ENCODE results near the gene TIGD3. TPM values are rescaled to one million over a fixed set of nuclear protein-coding genes. Genes with fewer than 3 reads are reported as not detected.

Gene TIGD3
- total RNA-seq, 4 donors from 2014 or later = 0.34 TPM; not detected in 3

DNA sequence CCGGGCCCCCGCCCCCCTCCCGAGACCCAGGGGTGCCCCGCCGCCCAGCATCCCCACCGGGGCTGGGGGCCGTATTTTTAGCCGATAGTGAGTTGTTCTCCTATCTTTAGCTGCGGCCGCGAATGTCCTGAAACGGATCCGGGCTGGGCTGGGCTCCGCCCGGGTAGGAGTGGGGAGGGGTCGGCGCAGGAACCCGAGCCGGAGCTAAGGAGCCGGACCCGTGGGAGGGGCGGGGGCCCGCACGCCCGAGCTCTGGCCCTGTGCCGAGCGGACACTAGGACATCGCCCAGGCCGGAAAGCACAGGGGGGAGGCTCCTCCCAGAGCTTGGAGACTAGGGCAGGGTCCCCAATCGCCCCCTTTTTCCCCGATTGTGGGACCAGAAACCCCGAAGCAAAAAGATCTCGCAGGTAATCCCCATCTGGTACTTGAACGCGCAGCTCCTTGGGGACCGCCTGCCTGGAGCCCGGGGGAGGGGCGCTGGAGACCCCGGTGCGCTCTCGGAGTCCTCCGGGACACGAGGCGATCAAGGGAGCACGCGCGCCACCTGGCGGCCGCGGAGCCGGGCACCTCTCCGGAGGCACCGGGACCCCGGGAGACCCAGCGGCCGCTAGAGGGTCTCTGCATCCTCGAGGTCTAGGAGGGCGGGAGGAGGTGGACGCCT, 39.2 kb upstream of the TIGD3 start:
- TF ChIP-seq, protein P1, sequence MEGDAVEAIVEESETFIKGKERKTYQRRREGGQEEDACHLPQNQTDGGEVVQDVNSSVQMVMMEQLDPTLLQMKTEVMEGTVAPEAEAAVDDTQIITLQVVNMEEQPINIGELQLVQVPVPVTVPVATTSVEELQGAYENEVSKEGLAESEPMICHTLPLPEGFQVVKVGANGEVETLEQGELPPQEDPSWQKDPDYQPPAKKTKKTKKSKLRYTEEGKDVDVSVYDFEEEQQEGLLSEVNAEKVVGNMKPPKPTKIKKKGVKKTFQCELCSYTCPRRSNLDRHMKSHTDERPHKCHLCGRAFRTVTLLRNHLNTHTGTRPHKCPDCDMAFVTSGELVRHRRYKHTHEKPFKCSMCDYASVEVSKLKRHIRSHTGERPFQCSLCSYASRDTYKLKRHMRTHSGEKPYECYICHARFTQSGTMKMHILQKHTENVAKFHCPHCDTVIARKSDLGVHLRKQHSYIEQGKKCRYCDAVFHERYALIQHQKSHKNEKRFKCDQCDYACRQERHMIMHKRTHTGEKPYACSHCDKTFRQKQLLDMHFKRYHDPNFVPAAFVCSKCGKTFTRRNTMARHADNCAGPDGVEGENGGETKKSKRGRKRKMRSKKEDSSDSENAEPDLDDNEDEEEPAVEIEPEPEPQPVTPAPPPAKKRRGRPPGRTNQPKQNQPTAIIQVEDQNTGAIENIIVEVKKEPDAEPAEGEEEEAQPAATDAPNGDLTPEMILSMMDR (IDR thresholded peaks at IDR 0.05) = peak; percentile 81 to 95 (median 95)
- no peak for TF ChIP-seq POLR2A (IDR thresholded peaks at IDR 0.05)
- Histone ChIP-seq H3K27me3 (no peaks in the 10 kb centered on the region), H3K4me3 (replicated peaks in 1 of 3) (peak overlapping the region; percentile 67 to 89 (median 88)), H3K36me3 (no peaks in the 10 kb centered on the region), H3K4me1 (peaks cover 39 to 66% of the 10 kb centered on the region in 2 donors), H3K9me3 (no peaks in the 10 kb centered on the region), H3K27ac (peak overlapping the region; percentile 79 to 91 (median 82))
- 0% methylated on average over 1 to 11 of the region's 59 CpGs for WGBS, 2 donors
- peak; percentile 80 to 82 for DNase-seq
- intact Hi-C loops (cut with DNase I) = no loop called here

DNA sequence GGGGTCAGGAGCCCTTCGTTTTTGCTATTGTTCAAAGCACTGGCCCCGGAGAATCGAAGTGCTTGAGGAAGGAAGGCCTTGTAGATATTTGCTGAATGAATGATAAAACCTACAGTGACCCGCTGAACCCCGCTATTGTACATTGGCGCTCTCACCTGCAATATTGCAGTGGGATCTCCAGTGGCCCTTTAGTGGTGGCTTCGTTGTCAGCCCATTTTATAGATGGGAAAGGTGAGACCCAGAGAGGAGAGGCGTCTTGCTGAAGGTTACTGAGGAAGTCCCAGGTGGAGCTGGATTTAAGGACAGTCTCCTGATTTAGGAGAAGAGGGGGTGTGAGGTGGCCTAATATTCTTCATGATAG, 38.7 kb upstream of the TIGD3 start:
- no peak for TF ChIP-seq POLR2A (IDR thresholded peaks at IDR 0.05)
- TF ChIP-seq, protein P1 (IDR thresholded peaks at IDR 0.05) = peak in 2 of 6 experiments; percentile 10 to 42
- intact Hi-C loops (cut with DNase I) = loop anchor here (2.0 kb wide), 1 partner anchor 41 kb away; no protein-coding TSS in a partner anchor
- DNase-seq = no peak
- Histone ChIP-seq H3K27me3 (no peaks in the 10 kb centered on the region), H3K27ac (peak overlapping the region; percentile 79 to 91 (median 82)), H3K9me3 (no peaks in the 10 kb centered on the region), H3K4me3 (replicated peaks in 1 of 3) (peak overlapping the region; percentile 67 to 89 (median 88)), H3K36me3 (peaks cover 4 to 5% of the 10 kb centered on the region in 2 donors), H3K4me1 (peaks cover 34 to 61% of the 10 kb centered on the region in 2 donors)
- 19 to 29% methylated on average over 7 to 8 of the region's 8 CpGs for WGBS, 2 donors

DNA sequence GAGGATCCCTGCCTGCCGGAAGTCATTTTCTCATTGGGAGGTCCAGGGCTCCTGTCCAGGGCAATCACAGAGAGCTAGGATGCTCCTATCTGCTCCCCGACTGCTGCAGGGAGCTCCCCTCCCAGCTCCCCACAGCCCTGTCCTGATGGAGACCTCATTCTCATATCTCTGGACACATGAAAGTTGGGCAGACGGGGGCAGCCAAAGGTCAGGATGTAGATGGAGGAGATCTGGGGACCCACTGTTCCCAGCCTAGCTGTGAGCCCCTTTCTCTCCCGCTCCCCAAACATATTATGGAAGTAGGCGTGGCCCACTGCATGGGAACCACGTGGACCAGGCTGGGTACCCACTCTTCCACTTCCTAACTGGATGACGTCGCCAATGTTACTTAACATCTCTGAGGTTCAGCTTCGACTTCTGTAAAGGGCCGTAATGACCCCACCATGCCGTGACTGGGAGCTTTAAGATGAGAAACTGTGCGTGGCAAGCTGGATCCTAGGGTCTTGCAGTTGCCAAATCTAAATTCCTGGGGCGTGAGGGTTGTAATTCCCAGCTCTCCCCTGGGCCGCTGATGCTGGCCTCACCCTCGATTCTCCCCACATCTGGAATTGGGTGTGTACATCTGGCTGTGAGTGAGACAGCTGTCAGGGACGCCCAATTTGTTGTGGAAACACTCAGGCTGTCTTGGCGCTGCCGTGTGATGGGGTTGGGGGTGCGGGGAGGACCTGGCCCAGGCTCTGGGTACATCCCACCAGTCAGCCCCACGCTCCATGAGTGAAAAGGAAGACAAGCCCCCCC, 38.1 kb upstream of the TIGD3 start:
- Histone ChIP-seq H3K27ac (peak overlapping the region; percentile 79 to 91 (median 84)), H3K36me3 (peaks cover 9 to 11% of the 10 kb centered on the region in 2 donors), H3K4me1 (peaks cover 28 to 55% of the 10 kb centered on the region in 2 donors), H3K4me3 (replicated peaks in 1 of 3) (peak overlapping the region in 1 of 3 donors; percentile 67), H3K27me3 (no peaks in the 10 kb centered on the region), H3K9me3 (no peaks in the 10 kb centered on the region)
- no peak for DNase-seq
- TF ChIP-seq POLR2A (IDR thresholded peaks at IDR 0.05) = no peak
- TF ChIP-seq, protein P1 (IDR thresholded peaks at IDR 0.05) = no peak
- 44 to 57% methylated on average over 14 to 17 of the region's 20 CpGs for WGBS, 2 donors
- intact Hi-C loops (cut with DNase I) = loop anchor here (2.0 kb wide), 1 partner anchor 42 kb away; no protein-coding TSS in a partner anchor

DNA sequence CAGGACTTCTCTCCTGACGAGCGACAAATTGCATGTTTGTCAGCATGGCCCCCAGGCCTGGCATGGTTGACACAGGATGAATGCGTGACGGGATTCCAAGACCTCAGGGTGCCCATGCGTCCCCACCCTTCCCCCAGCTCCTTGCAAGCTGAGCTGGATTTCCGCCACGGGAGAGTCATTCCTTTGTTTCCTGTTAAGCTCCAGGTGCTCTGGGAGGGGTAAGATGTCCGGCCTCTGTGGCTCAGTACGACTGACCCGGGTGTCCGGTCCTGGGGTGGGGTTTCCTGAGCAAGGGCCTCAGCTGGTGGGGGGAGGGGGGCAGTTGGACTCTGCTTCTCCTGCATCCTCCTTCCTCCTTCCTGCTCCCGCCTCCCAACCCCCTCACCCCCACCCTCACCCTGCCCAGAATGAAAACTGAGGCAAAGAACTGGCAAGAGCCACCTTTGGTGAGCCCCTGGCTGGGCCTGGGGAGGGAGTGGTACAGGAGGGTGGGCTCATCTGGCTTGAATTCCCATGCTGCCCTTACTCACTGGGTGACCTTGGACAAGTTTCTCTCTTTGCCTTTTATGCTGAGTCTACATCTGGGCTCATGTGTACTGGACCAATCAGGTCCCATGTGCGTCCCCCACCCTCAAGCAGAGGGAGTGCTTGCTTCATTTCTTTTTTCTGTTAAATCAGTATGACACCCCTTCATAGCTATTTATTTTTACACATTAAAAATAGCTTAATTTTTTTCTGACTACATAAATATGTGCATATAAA, 37.3 kb upstream of the TIGD3 start:
- Histone ChIP-seq H3K27me3 (no peaks in the 10 kb centered on the region), H3K4me3 (replicated peaks in 1 of 3) (peak overlapping the region in 1 of 3 donors; percentile 2), H3K27ac (peak overlapping the region; percentile 79 to 91 (median 84)), H3K9me3 (no peaks in the 10 kb centered on the region), H3K4me1 (peaks cover 22 to 47% of the 10 kb centered on the region in 2 donors), H3K36me3 (peaks cover 17 to 19% of the 10 kb centered on the region in 2 donors)
- intact Hi-C loops (cut with DNase I) = loop anchor here (2.0 kb wide), 1 partner anchor 42 kb away; no protein-coding TSS in a partner anchor
- peak; percentile 93 to 95 for DNase-seq
- TF ChIP-seq POLR2A (IDR thresholded peaks at IDR 0.05) = peak in 1 of 2 donors; percentile 29
- TF ChIP-seq, protein P1 (IDR thresholded peaks at IDR 0.05) = no peak
- WGBS, 2 donors = 15 to 17% methylated on average over 8 to 11 of the region's 13 CpGs

Data from thyroid gland (tissue), 4 donors.